IPS-NIHi11 (cell line): ENCODE measurements around the gene MAGEB6.
"Not testable (repeated sequence)": the region's sequence is repeated elsewhere in the genome, so short reads cannot be mapped to it uniquely, and the experiment has no call there.

ENCODE experiments used
- DNase-seq: peaks from one replicate; pipeline ENCODE4 v3.0.0; 2012; ENCODE audit warnings: mixed read lengths, low spot score

The MAGEB6 gene, protein sequence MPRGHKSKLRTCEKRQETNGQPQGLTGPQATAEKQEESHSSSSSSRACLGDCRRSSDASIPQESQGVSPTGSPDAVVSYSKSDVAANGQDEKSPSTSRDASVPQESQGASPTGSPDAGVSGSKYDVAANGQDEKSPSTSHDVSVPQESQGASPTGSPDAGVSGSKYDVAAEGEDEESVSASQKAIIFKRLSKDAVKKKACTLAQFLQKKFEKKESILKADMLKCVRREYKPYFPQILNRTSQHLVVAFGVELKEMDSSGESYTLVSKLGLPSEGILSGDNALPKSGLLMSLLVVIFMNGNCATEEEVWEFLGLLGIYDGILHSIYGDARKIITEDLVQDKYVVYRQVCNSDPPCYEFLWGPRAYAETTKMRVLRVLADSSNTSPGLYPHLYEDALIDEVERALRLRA

DNA sequence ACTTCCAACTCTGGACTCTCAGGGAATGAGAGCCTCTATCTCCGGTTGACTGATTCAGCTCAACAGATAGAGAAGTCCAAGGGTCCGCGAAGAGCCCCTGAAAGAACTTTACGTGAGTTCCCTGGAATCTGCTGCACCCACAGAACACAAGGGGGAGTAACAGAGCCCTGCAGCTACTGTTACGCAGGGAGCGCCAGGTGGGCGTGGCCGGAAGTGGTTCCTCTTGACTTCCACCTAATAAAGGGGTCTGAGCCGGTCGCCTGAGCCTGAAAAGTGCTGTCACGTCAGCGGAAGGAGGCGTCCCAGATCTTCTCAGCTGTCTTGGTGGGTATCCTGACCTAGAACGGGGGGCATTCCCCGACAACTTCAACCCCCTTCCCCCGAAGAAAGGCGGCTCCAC is at the start of gene MAGEB6:
TSS of gene MAGEB6 (plus strand) at position 237 of the 400 bp plus-strand sequence. CDS start 1,407 bp downstream, outside the sequence.
- DNase-seq: peak; percentile 5

DNA sequence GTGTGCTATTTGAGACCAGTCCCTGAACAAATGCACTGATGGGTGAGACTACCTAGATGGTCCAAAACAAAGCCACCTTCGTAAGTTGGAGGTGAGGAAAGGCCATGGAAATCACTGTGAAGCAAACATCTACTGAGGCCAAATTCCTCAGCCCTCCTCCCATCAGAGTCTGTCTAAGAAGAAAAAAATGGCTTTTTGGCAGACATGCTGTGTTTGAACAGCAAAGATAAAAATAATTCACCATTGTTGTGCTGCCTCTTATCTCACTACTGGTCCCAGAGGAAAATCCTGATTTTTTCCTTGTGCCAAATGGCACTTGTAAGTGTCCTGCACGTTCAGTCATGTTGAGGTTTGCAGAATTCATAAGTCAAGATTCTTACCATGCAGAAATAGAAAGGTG is 46.2 kb upstream of the MAGEB6 start:
- no peak for DNase-seq

DNA sequence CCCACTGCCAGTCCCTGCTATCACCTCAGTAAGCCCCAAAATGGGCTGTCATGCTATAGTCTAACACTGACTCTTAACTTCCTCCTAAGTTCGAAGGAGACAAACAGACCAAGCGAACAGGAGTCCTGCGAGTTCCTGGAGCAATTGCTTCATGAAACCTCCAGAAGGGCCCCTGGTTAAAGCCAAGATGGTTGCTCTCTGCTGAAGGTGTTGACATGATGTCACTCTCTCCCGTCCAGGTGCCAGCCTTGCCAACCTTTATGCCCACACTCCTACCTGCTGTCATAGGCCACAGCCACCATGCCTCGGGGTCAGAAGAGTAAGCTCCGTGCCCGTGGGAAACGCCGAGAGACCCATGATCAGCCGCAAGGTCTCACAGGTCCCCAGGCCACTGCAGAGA is 31.9 kb upstream of the MAGEB6 start, which contains the start of gene MAGEB6B:
TSS of gene MAGEB6B (plus strand) at position 301 of the 400 bp plus-strand sequence. CDS start at position 301, 0 bp downstream.
- no peak for DNase-seq

- DNase-seq: no peak
These were observed 11.3 kb downstream of the MAGEB6 start for GRCh38 chrX:26203561-26203960.

DNA sequence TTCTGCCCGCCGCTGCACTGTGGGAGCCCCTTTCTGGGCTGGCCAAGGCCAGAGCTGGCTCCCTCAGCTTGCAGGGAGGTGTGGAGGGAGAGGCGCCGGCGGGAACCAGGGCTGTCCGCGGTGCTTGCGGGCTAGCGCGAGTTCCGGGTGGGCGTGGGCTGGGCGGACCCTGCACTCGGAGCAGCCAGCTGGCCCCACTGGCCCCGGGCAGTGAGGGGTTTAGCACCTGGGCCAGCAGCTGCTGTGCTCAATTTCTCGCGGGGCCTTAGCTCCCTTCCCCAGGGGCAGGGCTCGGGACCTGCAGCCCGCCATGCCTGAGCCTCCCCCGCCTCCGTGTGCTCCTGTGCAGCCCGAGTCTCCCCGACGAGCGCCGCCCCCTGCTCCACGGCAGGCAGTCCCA is 12.5 kb downstream of the MAGEB6 start:
- DNase-seq: not testable (repeated sequence)

DNA sequence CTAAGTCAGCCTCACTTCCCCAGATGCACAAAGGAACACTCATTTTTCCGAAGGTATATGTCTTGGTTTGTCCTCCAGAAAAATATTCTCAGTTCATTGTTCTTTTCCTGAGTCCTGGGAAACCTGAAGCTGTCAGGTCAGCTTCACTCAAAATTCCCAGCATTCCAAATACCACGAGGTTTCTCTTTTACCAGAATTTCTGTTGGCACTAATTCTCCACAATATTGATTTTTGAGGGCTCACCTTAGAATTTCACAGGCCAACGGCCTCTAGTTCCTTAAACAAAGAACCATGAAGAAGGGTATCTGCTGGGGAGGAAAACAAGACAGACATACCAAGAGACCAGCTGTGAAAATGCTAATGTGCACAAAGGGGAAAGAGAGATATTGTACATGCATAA is 15.8 kb downstream of the MAGEB6 start:
- no peak for DNase-seq

- DNase-seq: no peak
These were observed 23.6 kb downstream of the MAGEB6 start, which contains the start of gene MAGEB5 for GRCh38 chrX:26215869-26216268. MAGEB5 (plus strand) TSS chrX:26216169; CDS start chrX:26217302, 1,133 bp downstream.

DNA sequence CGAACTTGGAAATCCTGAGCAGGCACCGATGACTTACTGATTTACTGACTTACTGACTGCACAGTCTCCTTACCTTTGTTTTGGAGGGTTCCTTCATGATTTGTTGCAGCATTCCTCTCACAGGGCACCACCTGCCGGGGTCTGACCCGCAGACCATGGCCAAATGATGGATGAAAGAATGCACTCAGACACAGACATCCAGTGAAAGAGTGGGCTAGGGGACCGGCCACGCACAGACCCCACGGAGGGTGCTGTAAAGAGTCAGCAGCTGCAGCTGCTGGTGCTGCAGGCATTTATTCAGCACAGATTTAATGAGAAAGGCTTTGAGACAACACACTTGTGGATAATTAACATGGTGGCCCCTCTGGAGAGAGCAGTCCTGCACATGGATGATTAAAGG is 27.1 kb downstream of the MAGEB6 start:
- no peak for DNase-seq

- no peak for DNase-seq
These were observed 41.9 kb downstream of the MAGEB6 start for GRCh38 chrX:26234177-26234576.
